Measurements from ENCODE around the gene FREM2. TPM values are rescaled to one million over a fixed set of nuclear protein-coding genes. Genes with fewer than 3 reads are reported as not detected.

FREM2 gene
- total RNA-seq, 1 donor from 2014 or later, result 14.6 TPM

GRCh38 chr13:38758277-38758676 is 71.4 kb downstream of the FREM2 start:
- DNase-seq, result no peak

GRCh38 chr13:38759390-38759789 is 72.5 kb downstream of the FREM2 start:
- no peak for DNase-seq

DNA sequence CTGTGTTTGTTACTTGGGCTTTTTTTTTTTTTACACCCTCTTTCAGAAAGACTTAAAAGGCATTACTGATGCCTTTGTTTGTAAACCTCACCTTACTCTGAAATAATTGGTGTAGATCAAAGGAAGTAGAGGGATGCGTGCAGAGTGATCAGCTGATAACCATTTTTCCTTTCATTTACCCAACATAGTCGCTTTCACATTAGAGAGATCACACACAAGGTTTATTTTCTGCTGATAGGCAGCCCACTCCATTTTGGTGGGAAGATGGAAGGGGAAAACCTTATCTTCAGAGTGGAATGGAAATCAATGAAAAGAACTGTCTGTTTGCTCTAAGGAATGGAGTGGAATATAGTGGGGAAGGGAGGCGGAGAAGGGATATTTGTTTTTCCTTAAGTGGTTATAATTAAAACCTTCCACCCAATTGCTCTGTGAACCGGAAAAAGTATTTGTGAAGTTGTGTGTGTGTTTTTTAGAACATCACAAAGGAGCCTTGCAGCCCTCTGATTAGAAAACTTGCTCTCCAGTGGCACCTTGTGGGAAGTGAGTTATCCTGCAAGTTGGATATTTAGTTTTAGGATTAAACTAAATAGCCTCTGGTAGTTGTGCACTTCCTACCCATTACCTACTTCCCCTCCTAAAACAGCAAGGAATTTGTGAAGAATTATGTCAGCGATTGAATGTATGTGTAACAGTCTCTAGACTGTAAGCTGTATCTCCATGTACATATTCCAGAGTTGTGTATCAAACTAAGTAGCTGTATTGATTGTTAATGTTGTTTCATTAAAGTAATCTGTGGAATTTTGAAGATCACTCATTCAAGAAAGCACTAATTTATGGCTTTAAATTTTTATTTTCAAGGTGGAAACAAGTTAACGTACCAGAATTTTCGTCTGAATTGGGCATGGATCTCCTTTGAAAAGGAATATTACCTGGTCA is 76.8 kb downstream of the FREM2 start:
- DNase-seq, result peak; percentile 38

DNA sequence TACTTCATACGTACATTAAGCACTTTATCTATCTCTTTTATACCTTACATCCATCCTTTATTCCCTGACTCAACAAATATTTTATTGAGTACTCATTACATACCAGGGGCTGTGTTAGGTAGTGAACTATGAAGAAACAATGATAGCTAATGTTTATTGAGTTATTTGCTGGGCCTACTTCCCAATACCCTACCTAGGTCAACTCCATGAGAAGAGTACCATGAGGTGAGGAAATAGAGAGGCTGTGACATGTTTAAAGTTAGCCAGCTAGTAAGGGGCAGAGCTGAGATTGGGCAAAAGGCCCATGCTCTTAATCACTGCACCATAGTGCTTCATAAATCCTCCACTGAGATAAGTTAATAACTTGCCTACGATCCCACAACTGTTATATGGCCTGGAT is 79.9 kb downstream of the FREM2 start:
- no peak for DNase-seq

DNA sequence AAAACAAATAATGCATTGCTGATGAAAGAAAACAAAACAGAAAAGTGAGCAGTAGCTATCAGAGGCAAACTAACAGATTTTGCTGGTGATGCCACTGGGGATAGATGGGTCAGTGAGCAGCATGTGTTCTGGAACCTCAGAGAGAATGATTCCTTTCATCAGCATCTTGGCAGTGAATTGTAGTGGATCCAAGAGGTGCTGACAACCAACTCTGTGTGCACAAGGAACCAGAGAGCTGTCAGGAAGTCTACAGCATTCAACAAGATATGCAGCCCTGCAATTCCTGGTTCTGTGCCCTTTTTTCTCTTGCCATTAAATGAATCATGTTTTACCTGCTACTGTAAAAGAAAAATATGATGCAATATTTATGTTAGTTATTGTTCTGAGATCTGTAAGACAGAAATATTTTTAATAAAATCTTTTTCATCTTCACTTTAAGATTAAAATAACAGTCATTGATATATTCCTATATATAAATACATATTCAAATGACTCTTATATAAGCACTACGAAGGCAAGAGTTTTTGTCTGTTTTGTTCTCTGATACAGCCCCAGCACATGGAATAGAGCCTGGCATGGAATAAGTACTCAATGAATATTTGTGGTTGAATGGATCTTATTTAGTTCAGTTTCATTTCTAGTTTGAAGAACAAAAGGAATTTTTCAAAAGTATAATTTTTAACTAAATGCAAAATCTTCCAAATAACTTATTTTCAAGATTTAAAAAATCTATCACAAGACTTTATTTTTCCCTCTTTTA is 80.8 kb downstream of the FREM2 start:
- DNase-seq, result no peak

DNA sequence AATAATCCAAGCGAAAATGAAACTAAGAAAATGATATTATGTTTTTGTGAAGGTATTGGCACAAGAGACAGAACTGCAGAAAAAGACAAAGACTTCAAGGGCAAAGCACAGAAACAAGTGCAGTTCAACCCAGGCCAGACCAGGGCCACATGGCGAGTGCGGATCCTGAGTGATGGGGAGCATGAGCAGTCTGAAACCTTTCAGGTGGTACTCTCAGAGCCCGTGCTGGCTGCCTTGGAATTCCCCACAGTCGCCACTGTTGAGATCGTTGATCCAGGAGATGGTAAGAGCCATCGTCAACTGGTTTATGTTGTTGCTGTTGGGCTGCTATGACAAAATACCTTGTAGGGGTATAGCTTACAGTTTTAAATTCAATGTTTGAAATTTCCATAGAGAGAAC is 82.6 kb downstream of the FREM2 start:
- DNase-seq, result no peak

DNA sequence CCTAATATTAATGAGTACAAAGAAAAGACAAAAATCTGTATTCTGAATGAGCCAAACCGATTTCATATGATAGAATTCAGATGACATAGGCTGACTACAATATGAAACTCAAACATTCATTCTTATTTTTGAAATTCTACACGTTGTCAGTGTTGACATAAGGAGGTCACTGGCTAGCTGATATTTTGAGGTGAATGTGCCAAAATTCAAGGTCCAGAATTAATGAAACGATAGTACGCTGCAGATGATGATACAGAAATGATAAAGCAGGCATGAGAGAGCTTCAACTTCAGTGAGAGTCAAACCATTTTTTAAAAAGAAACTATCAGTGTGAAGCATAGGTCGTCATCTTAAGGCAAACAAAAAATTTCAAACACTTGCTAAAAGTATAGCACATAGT is 88.2 kb downstream of the FREM2 start:
- no peak for DNase-seq

DNA sequence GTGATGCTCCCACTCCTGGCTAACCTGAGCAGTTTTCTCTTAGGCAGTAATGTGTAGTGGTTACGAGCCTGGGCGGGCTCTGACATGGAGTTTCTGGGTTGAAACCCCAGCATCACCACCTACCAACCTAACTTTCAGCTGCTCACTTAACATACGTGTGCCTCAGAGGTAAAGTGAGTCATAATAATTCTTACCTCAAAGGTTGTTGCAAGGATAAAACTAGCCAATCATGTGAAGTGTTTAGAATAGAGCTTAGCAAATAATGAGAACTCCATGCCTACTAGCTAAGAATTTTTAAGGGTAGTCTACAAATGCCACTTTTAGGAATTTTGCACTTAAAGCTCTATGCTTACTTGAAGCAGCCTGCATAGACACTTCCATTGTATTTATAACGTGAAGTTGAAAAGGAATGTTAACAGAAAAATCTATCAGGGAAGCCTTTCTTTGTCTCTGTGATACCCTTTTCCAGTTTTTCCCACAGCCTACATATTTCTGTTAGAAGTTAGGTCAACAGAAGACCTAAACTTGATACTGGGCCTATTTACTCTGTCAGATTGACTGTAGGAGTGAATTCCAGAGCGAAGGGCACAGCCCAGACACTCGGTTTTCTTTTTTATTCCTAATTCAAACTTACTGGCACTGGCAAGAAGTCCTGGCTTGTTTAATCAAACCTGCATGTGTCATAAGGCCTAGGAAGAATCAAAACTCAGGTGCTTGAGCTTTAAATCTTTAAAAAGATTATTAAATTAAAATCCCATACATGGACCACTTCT is 90.7 kb downstream of the FREM2 start:
- no peak for DNase-seq

DNA sequence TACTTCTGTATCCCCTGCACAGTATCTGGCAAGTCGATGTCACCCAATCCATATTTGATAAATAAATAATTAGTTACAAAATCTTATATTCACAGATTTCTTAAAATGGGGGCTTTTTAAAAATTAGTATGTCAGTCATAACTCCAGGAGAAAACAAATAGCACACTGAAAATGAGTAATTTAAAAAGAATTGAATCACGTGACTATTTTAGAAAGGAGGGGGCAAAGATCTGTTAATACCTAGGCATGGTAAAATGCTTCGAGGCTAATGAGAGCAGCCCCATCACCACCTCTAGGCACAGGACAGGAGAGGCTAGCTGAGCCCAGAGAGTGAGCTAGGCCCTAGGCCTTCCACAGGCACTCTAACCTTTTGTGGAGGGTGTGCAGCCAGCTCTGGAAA is 94.7 kb downstream of the FREM2 start:
- DNase-seq, result no peak

- no peak for DNase-seq
Observed at GRCh38 chr13:38784036-38784880, 97.4 kb downstream of the FREM2 start.

- no peak for DNase-seq
Observed at GRCh38 chr13:38785042-38785441, 98.2 kb downstream of the FREM2 start.

DNA sequence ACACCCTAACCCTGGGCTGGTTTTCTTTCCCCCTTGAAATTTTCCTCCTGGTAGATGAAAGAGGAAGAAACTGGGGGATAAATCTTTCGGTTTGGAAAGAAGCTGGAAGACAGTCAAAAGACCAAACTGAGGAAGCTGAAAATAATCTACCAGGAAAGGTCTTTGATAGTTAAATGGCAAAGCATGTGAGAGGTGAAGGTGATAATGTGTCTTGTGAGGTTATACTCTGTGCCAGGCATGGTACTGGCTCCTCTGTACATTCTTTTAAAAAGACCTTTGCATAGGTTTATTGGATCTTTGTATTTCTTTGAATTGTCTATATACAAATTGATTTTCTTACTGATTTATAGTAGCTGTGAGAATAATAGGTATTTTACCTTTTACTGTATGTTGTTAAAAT is 98.6 kb downstream of the FREM2 start:
- no peak for DNase-seq

DNA sequence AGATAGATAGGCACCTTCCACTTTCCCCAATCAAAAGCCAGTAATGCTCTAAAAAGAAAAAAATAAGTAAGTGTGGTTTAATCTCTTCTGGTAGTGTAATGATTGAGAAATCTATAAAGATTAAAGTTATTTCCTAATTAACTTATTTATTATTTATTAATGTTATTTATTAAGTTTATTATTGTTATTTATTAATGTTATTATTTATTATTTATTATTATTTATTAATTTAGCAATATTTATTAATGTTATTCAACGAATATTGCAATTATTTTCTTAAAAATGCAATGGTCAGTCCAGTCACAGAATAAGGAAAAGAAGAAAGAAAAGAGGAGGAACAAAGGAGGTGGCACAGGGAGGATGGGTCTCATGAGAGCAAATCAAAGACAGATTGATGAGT is 100.7 kb downstream of the FREM2 start:
- no peak for DNase-seq

- no peak for DNase-seq
Observed at GRCh38 chr13:38796890-38797289, 110.0 kb downstream of the FREM2 start.

DNA sequence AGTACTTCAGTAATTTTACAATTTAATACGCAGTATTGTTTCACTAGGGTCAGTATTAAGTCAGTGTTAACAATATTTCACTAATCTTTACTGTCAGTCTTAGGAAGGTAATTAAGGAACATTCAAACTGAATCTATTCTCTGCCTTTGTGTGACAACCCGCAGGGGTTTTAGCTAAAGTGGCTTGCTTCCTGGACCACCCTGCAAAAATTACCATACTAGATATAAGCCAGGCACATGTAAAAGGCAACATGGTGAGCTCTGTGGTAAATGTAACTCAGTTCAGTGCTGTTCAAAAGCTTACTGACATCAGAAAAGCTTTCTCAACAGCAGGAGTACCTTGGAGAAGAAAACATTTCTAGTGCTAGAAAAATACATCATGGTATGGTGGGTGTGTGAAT is 116.7 kb downstream of the FREM2 start:
- no peak for DNase-seq

GRCh38 chr13:38804061-38804460 is 117.2 kb downstream of the FREM2 start:
- DNase-seq, result no peak

GRCh38 chr13:38804536-38804935 is 117.7 kb downstream of the FREM2 start:
- no peak for DNase-seq

DNA sequence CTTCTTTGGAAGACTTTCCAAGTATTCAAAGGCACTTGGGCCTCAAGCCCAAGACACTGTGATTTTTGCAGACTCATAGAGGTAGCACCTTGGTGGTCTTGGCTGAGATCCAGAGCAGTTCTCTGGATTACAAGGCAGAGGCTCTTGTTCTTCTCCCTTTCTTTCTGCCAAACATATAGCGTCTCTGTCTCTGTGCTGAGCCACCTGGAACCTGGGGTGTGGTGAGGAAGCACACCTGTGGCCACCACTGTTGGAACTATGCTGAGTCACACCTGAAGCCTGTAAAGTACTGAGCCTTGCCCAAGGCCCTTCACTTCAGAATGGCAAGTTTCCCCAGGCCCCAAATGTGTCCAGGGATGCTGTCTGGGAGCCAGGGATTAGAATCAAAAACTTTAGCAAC is 127.5 kb downstream of the FREM2 start:
- no peak for DNase-seq

GRCh38 chr13:38819053-38819452 is 132.2 kb downstream of the FREM2 start:
- DNase-seq, result no peak

DNA sequence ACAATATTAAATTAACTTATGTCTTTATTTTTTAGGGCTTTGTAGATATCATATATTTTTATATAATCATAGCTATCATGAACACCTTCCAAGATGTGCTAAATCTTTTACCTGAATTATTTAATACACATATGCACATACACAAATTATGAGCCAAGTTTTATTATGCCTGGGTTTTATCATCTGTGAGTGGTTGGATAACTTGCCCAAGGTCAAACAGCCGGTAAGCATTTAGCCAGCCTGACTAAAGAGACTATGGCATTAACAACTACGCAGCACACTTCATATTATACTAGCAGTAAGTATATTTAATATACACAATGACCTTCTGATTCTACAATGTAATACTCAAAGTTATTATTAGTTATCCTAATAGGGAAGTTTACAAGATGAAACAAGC is 132.7 kb downstream of the FREM2 start:
- DNase-seq, result no peak

- no peak for DNase-seq
Observed at GRCh38 chr13:38821770-38822551, 135.1 kb downstream of the FREM2 start.

Measured in skin of body (tissue), 2 donors.